ENCODE measurements around the gene CETN1. TPM values are rescaled to one million over a fixed set of nuclear protein-coding genes. Genes with fewer than 3 reads are reported as not detected.
A peak's percentile ranks its signal among the peaks of the same experiment; 100 is the strongest.

CETN1 gene
- total RNA-seq, 1 donor = not detected

GRCh38 chr18:551404-552061 is 28.6 kb upstream of the CETN1 start:
- no peak overlapping the region for H3K4me3 ChIP-seq (ENCODE audit: low read depth, low read length)
- no peak for TF ChIP-seq CTCF (IDR thresholded peaks at IDR 0.05; ENCODE audit: insufficient read depth, low read length)
- DNase-seq (ENCODE audit: low read depth) = no peak

GRCh38 chr18:555705-556457 is 24.3 kb upstream of the CETN1 start:
- no peak for DNase-seq (ENCODE audit: low read depth)
- H3K4me3 ChIP-seq (ENCODE audit: low read depth, low read length) = no peak overlapping the region
- no peak for TF ChIP-seq CTCF (IDR thresholded peaks at IDR 0.05; ENCODE audit: insufficient read depth, low read length)

- peak; percentile 43 for DNase-seq (ENCODE audit: low read depth)
- TF ChIP-seq CTCF (IDR thresholded peaks at IDR 0.05; ENCODE audit: insufficient read depth, low read length) = no peak
Measured at GRCh38 chr18:564708-565561, 15.2 kb upstream of the CETN1 start.

GRCh38 chr18:565562-566061 is 14.6 kb upstream of the CETN1 start:
- no peak for TF ChIP-seq CTCF (IDR thresholded peaks at IDR 0.05; ENCODE audit: insufficient read depth, low read length)
- H3K4me3 ChIP-seq (ENCODE audit: low read depth, low read length) = no peak overlapping the region
- DNase-seq (ENCODE audit: low read depth) = no peak

More at GRCh38 chr18:564708-565561, 15.2 kb upstream of the CETN1 start:
- no peak overlapping the region for H3K4me3 ChIP-seq (ENCODE audit: low read depth, low read length)

GRCh38 chr18:567122-567521 is 13.1 kb upstream of the CETN1 start:
- no peak overlapping the region for H3K4me3 ChIP-seq (ENCODE audit: low read depth, low read length)
- peak; percentile 19 for DNase-seq (ENCODE audit: low read depth)
- no peak for TF ChIP-seq CTCF (IDR thresholded peaks at IDR 0.05; ENCODE audit: insufficient read depth, low read length)

GRCh38 chr18:568731-569130 is 11.4 kb upstream of the CETN1 start:
- DNase-seq (ENCODE audit: low read depth) = no peak
- no peak overlapping the region for H3K4me3 ChIP-seq (ENCODE audit: low read depth, low read length)
- no peak for TF ChIP-seq CTCF (IDR thresholded peaks at IDR 0.05; ENCODE audit: insufficient read depth, low read length)

All from fibroblast of the aortic adventitia (primary cell).